Esophagus (tissue), 2 donors: ENCODE measurements around the gene CD34. TPM values are rescaled to one million over a fixed set of nuclear protein-coding genes. Genes with fewer than 3 reads are reported as not detected.
"Not testable (repeated sequence)": the region's sequence is repeated elsewhere in the genome, so short reads cannot be mapped to it uniquely, and the experiment has no call there.

Experiments used
- H3K27ac ChIP-seq, 2 donors: one replicate each; pipeline ENCODE4 v1.5.1; 2013; ENCODE audit warnings: low read depth in 2 of 2, mild to moderate bottlenecking in 2 of 2, inconsistent platforms in 1 of 2, low read length in 1 of 2, moderate library complexity in 1 of 2
- H3K27me3 ChIP-seq, 2 donors: one replicate each; pipeline ENCODE4 v1.6.1; 2013; ENCODE audit warnings: low read length in 2 of 2, control low read depth in 1 of 2, mild to moderate bottlenecking in 1 of 2; ENCODE audit not compliant: insufficient read depth in 2 of 2, control insufficient read depth in 1 of 2
- H3K36me3 ChIP-seq, 2 donors: one replicate each; pipeline ENCODE4 v1.6.1; 2013; ENCODE audit warnings: low read length in 1 of 2; ENCODE audit not compliant: control insufficient read depth in 2 of 2, insufficient read depth in 2 of 2
- H3K4me1 ChIP-seq, 2 donors: one replicate each; pipeline ENCODE4 v1.6.1; 2013; ENCODE audit warnings: low read length in 1 of 2; ENCODE audit not compliant: control insufficient read depth in 2 of 2, insufficient read depth in 2 of 2
- H3K4me3 ChIP-seq, 2 donors: one replicate each; pipeline ENCODE4 v1.5.1; 2013; ENCODE audit warnings: low read length in 2 of 2, mild to moderate bottlenecking in 2 of 2, low read depth in 1 of 2, moderate library complexity in 1 of 2
- H3K9me3 ChIP-seq, 2 donors: one replicate each; pipeline ENCODE4 v1.6.1; 2013; ENCODE audit warnings: mild to moderate bottlenecking in 2 of 2, low read depth in 1 of 2, low read length in 1 of 2, moderate library complexity in 1 of 2; ENCODE audit not compliant: control insufficient read depth in 2 of 2, insufficient read depth in 1 of 2
- WGBS, 2 donors: extraction: QIAGEN DNeasy Blood & Tissue Kit; methylation state at CpG; one replicate each; pipeline ENCODE4 v1.1.7; 2013; 5-methylcytosine and 5-hydroxymethylcytosine counted together
- polyA plus RNA-seq, 2 donors: library from polyadenylated mRNA; stranded (reverse); fragments of 200-250 nt; gene quantifications; one replicate each; pipeline ENCODE4 v1.2.3, GENCODE V29; 2013
- donor health status: healthy with polysubstance abuse.
- donor health status: Bipolar disorder and iron deficiency.

Gene CD34
- polyA plus RNA-seq, 2 donors = 3.8 to 10.2 TPM

GRCh38 chr1:207951652-207952051, 40.7 kb upstream of the CD34 start:
- Histone ChIP-seq H3K36me3 (no peaks in the 10 kb centered on the region), H3K4me1 (no peaks in the 10 kb centered on the region), H3K4me3 (no peak overlapping the region), H3K9me3 (no peaks in the 10 kb centered on the region), H3K27ac (no peak overlapping the region), H3K27me3 (peaks cover 0 to 2% of the 10 kb centered on the region in 2 donors)
- 55 to 68% methylated on average over 3 of the region's 3 CpGs for WGBS, 2 donors

- 35 to 44% methylated on average over 2 of the region's 2 CpGs for WGBS, 2 donors
- Histone ChIP-seq H3K27me3 (peaks cover 0 to 2% of the 10 kb centered on the region in 2 donors), H3K4me1 (no peaks in the 10 kb centered on the region), H3K9me3 (no peaks in the 10 kb centered on the region), H3K36me3 (no peaks in the 10 kb centered on the region), H3K4me3 (no peak overlapping the region), H3K27ac (no peak overlapping the region)
Observed at GRCh38 chr1:207950750-207951149, 39.8 kb upstream of the CD34 start.

- no peak overlapping the region for H3K27ac ChIP-seq
- no peak overlapping the region for H3K4me3 ChIP-seq
- no peaks in the 10 kb centered on the region for H3K4me1 ChIP-seq
- peaks cover 0 to 2% of the 10 kb centered on the region in 2 donors for H3K27me3 ChIP-seq
- H3K36me3 ChIP-seq = no peaks in the 10 kb centered on the region
- 91 to 94% methylated on average over 3 of the region's 3 CpGs for WGBS, 2 donors
- H3K9me3 ChIP-seq = no peaks in the 10 kb centered on the region
Observed at GRCh38 chr1:207949571-207950195, 38.8 kb upstream of the CD34 start.

GRCh38 chr1:207948536-207949250, 37.8 kb upstream of the CD34 start:
- 70 to 73% methylated on average over 3 of the region's 3 CpGs for WGBS, 2 donors
- Histone ChIP-seq H3K27me3 (peaks cover 0 to 2% of the 10 kb centered on the region in 2 donors), H3K4me3 (no peak overlapping the region), H3K36me3 (no peaks in the 10 kb centered on the region), H3K4me1 (no peaks in the 10 kb centered on the region), H3K27ac (no peak overlapping the region), H3K9me3 (no peaks in the 10 kb centered on the region)

GRCh38 chr1:207946756-207947155, 35.8 kb upstream of the CD34 start:
- Histone ChIP-seq H3K9me3 (no peaks in the 10 kb centered on the region), H3K36me3 (no peaks in the 10 kb centered on the region), H3K27ac (no peak overlapping the region), H3K4me3 (no peak overlapping the region), H3K4me1 (no peaks in the 10 kb centered on the region), H3K27me3 (peaks cover 0 to 2% of the 10 kb centered on the region in 2 donors)
- WGBS, 2 donors = 69 to 88% methylated on average over 1 of the region's 1 CpG

GRCh38 chr1:207944571-207944970, 33.6 kb upstream of the CD34 start:
- Histone ChIP-seq H3K4me1 (no peaks in the 10 kb centered on the region), H3K27ac (no peak overlapping the region), H3K27me3 (no peaks in the 10 kb centered on the region), H3K36me3 (no peaks in the 10 kb centered on the region), H3K4me3 (no peak overlapping the region), H3K9me3 (no peaks in the 10 kb centered on the region)
- WGBS, 2 donors = 61 to 68% methylated on average over 3 of the region's 3 CpGs

GRCh38 chr1:207942337-207942741, 31.4 kb upstream of the CD34 start:
- not testable (repeated sequence) for H3K27ac ChIP-seq, H3K4me1 ChIP-seq, H3K9me3 ChIP-seq, H3K4me3 ChIP-seq, H3K36me3 ChIP-seq, H3K27me3 ChIP-seq
- WGBS, 2 donors = 72 to 77% methylated on average over 14 of the region's 14 CpGs

GRCh38 chr1:207941665-207942064, 30.7 kb upstream of the CD34 start:
- Histone ChIP-seq H3K4me3 (no peak overlapping the region), H3K27ac (no peak overlapping the region)
- WGBS, 2 donors = 27 to 29% methylated on average over 7 of the region's 7 CpGs

GRCh38 chr1:207938016-207938415, 27.1 kb upstream of the CD34 start:
- WGBS, 2 donors = 72 to 77% methylated on average over 10 of the region's 10 CpGs

More at GRCh38 chr1:207941665-207942064, 30.7 kb upstream of the CD34 start:
- Histone ChIP-seq H3K36me3 (no peaks in the 10 kb centered on the region), H3K4me1 (no peaks in the 10 kb centered on the region), H3K27me3 (no peaks in the 10 kb centered on the region), H3K9me3 (no peaks in the 10 kb centered on the region)

GRCh38 chr1:207937204-207937603, 26.3 kb upstream of the CD34 start:
- H3K4me3 ChIP-seq = no peak overlapping the region
- 72 to 73% methylated on average over 3 of the region's 3 CpGs for WGBS, 2 donors
- no peaks in the 10 kb centered on the region for H3K9me3 ChIP-seq
- no peak overlapping the region for H3K27ac ChIP-seq
- no peaks in the 10 kb centered on the region for H3K36me3 ChIP-seq
- no peaks in the 10 kb centered on the region for H3K4me1 ChIP-seq
- H3K27me3 ChIP-seq = no peaks in the 10 kb centered on the region

More at GRCh38 chr1:207938016-207938415, 27.1 kb upstream of the CD34 start:
- no peaks in the 10 kb centered on the region for H3K27me3 ChIP-seq
- no peaks in the 10 kb centered on the region for H3K4me1 ChIP-seq
- H3K27ac ChIP-seq = no peak overlapping the region
- no peaks in the 10 kb centered on the region for H3K9me3 ChIP-seq
- no peak overlapping the region for H3K4me3 ChIP-seq
- H3K36me3 ChIP-seq = no peaks in the 10 kb centered on the region
